Measurements from ENCODE around the gene TNS1.

TNS1 gene

GRCh38 chr2:217941886-217942728, 60.7 kb downstream of the TNS1 start:
- Histone ChIP-seq H3K79me2 (peaks cover 68% of the 10 kb centered on the region), H3K4me3 (ENCODE audit: low read depth, low read length) (peak overlapping the region; percentile 37), H3K27ac (peak overlapping the region; percentile 29), H3K4me2 (ENCODE audit: low read length) (peak overlapping the region; percentile 51), H3K9ac (no peak overlapping the region), H3K9me3 (ENCODE audit: control insufficient read depth, low read length) (no peaks in the 10 kb centered on the region), H3K27me3 (ENCODE audit: control insufficient read depth, insufficient read depth, low read length) (no peaks in the 10 kb centered on the region), H3K4me1 (peaks cover 71% of the 10 kb centered on the region), H2AFZ (no peak overlapping the region), H3K36me3 (ENCODE audit: control insufficient read depth, insufficient read depth, low read length) (no peaks in the 10 kb centered on the region)
- no peak for TF ChIP-seq CTCF (IDR thresholded peaks at IDR 0.05)

GRCh38 chr2:217941339-217941738, 61.5 kb downstream of the TNS1 start:
- no peaks in the 10 kb centered on the region for H3K27me3 ChIP-seq (ENCODE audit: control insufficient read depth, insufficient read depth, low read length)
- no peaks in the 10 kb centered on the region for H3K9me3 ChIP-seq (ENCODE audit: control insufficient read depth, low read length)
- no peak overlapping the region for H3K4me3 ChIP-seq (ENCODE audit: low read depth, low read length)
- no peaks in the 10 kb centered on the region for H3K36me3 ChIP-seq (ENCODE audit: control insufficient read depth, insufficient read depth, low read length)
- H2AFZ ChIP-seq, result no peak overlapping the region
- H3K79me2 ChIP-seq, result peaks cover 73% of the 10 kb centered on the region
- H3K9ac ChIP-seq, result no peak overlapping the region
- H3K4me2 ChIP-seq (ENCODE audit: low read length), result no peak overlapping the region
- TF ChIP-seq CTCF (IDR thresholded peaks at IDR 0.05), result no peak
- peaks cover 75% of the 10 kb centered on the region for H3K4me1 ChIP-seq
- H3K27ac ChIP-seq, result no peak overlapping the region

- H2AFZ ChIP-seq, result no peak overlapping the region
- H3K4me3 ChIP-seq (ENCODE audit: low read depth, low read length), result no peak overlapping the region
- no peak overlapping the region for H3K27ac ChIP-seq
- H3K79me2 ChIP-seq, result peaks cover 75% of the 10 kb centered on the region
- TF ChIP-seq CTCF (IDR thresholded peaks at IDR 0.05), result no peak
- no peaks in the 10 kb centered on the region for H3K9me3 ChIP-seq (ENCODE audit: control insufficient read depth, low read length)
- no peaks in the 10 kb centered on the region for H3K36me3 ChIP-seq (ENCODE audit: control insufficient read depth, insufficient read depth, low read length)
- no peaks in the 10 kb centered on the region for H3K27me3 ChIP-seq (ENCODE audit: control insufficient read depth, insufficient read depth, low read length)
- no peak overlapping the region for H3K4me2 ChIP-seq (ENCODE audit: low read length)
- peaks cover 67% of the 10 kb centered on the region for H3K4me1 ChIP-seq
- H3K9ac ChIP-seq, result no peak overlapping the region
Measured at GRCh38 chr2:217940261-217941220, 62.3 kb downstream of the TNS1 start.

- H3K27me3 ChIP-seq (ENCODE audit: control insufficient read depth, insufficient read depth, low read length), result no peaks in the 10 kb centered on the region
- H3K27ac ChIP-seq, result no peak overlapping the region
- no peaks in the 10 kb centered on the region for H3K36me3 ChIP-seq (ENCODE audit: control insufficient read depth, insufficient read depth, low read length)
- no peak for TF ChIP-seq CTCF (IDR thresholded peaks at IDR 0.05)
- H3K4me1 ChIP-seq, result peaks cover 63% of the 10 kb centered on the region
- peaks cover 83% of the 10 kb centered on the region for H3K79me2 ChIP-seq
- no peak overlapping the region for H3K4me2 ChIP-seq (ENCODE audit: low read length)
- H3K9me3 ChIP-seq (ENCODE audit: control insufficient read depth, low read length), result no peaks in the 10 kb centered on the region
- no peak overlapping the region for H2AFZ ChIP-seq
- no peak overlapping the region for H3K4me3 ChIP-seq (ENCODE audit: low read depth, low read length)
- H3K9ac ChIP-seq, result no peak overlapping the region
Measured at GRCh38 chr2:217939629-217940245, 63.1 kb downstream of the TNS1 start.
